ENCODE data around the gene NDUFV2.
"Not testable (repeated sequence)": the region's sequence is repeated elsewhere in the genome, so short reads cannot be mapped to it uniquely, and the experiment has no call there.

Gene NDUFV2

DNA sequence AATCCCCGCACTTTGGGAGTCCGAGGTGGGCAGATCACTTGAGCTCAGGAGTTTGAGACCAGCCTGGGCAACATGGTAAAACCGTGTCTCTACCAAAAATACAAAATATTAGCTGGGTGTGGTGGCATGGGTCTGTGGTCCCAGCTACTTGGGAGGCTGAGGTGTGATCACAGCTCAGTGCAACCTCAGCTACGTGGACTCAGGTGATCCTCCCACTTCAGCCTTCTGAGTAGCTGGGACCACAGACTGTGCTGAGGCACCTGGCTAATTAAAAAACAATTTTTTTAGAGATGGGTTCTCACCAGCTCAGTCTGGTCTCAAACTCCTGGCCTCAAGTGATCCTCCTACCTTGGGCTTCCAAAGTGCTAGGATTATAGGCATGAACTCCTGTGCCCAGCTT, 57.5 kb downstream of the NDUFV2 start:
- no peak for DNase-seq

DNA sequence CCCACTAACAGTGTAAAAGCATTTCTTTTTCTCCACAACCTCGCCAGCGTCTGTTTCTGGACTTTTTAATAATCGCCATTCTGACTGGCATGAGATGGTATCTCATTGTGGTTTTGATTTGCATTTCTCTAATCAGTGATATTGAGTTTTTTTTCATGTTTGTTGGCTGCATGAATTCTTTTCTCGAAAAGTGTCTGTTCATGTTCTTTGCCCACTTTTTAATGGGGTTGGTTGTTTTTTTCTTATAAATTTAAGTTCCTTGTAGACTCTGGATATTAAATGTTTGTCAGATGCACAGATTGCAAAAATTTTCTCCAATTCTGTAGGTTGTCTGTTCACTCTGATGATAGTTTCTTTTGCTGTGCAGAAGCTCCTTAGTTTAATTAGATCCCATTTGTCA, 60.2 kb downstream of the NDUFV2 start:
- DNase-seq = not testable (repeated sequence)

DNA sequence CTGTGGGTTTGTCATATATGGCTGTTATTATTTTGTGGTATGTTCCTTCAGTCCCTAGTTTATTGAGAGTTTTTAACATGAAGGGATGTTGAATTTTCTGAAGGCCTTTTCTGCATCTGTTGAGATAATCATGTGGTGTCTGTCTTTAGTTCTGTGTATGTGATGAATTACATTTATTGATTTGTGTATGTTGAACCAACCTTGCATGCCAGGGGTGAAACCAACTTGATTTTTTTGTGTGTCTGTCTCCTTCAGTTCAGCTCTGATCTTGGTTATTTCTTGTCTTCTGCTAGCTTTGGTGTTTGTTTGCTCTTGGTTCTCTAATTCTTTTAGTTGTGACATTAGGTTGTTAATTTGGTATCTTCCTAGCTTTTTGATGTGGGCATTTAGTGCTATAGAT, 61.6 kb downstream of the NDUFV2 start:
- DNase-seq = not testable (repeated sequence)

DNA sequence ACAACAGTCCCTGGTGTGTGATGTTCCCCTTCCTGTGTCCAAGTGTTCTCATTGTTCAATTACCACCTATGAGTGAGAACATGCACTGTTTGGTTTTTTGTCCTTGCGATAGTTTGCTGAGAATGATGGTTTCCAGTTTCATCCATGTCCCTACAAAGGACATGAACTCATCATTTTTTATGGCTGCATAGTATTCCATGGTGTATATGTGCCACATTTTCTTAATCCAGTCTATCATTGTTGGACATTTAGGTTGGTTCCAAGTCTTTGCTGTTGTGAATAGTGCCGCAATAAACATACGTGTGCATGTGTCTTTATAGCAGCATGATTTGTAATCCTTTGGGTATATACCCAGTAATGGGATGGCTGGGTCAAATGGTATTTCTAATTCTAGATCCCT, 63.4 kb downstream of the NDUFV2 start:
- not testable (repeated sequence) for DNase-seq

DNA sequence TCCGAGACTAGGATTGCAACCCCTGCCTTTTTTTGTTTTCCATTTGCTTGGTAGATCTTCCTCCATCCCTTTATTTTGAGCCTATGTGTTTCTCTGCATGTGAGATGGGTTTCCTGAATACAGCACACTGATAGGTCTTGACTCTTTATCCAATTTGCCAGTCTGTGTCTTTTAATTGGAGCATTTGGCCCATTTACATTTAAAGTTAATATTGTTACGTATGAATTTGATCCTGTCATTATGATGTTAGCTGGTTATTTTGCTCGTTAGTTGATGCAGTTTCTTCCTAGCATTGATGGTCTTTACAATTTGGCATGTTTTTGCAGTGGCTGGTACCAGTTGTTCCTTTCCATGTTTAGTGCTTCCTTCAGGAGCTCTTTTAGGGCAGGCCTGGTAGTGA, 67.0 kb downstream of the NDUFV2 start:
- not testable (repeated sequence) for DNase-seq

DNA sequence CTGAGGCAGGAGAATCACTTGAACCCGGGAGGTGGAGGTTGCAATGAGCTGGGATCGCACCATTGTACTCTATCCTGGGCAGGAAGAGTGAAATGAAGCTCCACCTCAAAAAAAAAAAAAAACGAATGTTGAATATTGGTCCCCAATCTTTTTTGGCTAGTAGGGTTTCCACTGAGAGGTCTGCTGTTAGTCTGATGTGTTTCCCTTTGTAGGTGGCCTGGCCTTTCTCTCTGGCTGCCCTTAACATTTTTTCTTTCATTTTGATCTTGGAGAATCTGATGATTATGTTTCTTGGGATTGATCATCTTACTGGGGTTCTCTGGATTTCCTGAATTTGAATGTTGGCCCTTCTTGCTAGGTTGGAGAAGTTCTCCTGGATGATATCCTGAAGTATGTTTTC, 69.4 kb downstream of the NDUFV2 start:
- not testable (repeated sequence) for DNase-seq

DNA sequence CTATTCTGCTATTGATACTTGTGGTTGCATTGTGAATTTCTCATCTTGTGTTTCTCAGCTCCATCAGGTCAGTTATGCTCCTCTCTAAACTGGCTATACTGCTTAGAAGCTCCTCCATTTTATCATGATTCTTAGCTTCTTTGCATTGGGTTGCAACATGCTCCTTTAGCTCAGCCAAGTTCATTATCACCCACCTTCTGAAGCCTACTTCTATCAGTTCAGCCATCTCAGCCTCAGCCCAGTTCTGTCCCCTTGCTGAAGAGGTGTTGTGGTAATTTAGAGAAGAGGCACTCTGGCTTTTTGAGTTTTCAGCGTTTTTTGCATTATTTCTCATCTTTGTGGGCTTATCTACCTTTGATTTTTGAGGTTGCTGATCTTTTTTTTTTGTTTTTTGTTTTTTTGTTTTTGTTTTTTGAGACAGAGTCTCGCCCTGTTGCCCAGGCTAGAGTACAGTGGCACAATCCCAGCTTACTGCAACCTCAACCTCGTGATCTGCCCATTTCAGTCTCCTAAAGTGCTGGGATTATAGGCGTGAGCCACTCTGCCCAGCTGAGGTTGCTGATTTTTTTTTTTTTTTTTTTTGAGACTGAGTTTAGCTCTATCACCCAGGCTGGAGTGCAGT, 70.1 kb downstream of the NDUFV2 start:
- no peak for DNase-seq

DNA sequence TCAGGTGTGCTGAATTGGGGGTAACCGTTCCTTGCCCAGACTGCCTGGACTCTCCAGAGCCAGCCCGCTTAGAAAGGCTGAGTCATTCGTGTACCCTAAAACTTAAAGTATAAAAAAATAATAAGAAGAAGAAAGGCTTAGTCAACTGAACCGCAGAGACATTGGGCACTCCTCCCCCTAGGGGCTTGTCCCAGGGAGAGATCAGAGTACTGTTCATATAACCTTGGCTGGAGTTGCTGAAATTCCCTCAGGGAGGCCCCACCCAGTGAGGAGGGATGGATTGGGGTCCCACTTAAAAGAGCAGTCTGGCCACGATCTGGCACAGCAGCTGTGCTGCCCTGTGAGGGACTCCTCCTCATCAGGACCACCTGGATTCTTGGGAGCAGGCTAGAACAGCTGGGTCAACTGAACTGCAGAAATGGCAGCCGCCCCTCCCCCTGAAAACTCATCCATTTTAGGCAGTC, 71.3 kb downstream of the NDUFV2 start:
- DNase-seq = no peak

DNA sequence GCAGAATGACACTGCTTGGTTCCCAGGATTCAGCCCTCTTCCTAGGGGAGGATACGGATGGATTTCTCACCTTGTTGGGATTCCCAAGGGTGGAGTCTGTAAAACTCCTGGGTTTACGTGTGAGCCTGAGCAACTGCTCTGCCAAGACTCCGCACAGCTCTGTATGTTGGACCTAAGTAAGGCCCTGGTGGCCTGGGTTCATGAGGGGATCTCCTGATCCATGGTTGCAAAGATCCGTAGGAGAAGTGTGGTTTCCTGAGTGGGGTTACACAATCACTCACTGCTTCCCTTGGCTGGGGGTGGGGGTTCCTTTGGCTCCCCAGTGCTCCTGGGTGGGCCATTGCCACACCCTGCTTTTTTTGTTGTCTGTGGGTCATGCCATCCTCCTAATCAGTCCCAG, 71.8 kb downstream of the NDUFV2 start:
- no peak for DNase-seq

DNA sequence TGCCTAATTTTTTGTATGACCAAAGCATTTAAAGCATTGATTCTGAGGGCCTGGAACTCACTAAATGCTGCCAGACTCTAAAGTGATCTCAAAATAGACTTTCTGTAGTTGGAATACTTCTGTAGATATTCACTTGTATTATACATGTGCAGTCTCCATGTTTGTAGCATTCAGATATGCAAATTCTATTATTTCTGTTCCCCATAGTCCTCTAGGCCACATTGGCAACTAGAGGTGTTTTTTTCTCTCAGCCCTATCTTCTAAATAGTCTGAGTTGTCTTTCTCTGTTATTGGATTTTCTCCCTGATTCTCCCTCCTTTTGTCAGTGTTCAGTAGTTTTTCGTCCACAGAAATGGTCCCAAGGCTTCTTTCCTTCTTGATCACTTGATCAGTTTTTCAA, 72.6 kb downstream of the NDUFV2 start:
- DNase-seq = no peak

DNA sequence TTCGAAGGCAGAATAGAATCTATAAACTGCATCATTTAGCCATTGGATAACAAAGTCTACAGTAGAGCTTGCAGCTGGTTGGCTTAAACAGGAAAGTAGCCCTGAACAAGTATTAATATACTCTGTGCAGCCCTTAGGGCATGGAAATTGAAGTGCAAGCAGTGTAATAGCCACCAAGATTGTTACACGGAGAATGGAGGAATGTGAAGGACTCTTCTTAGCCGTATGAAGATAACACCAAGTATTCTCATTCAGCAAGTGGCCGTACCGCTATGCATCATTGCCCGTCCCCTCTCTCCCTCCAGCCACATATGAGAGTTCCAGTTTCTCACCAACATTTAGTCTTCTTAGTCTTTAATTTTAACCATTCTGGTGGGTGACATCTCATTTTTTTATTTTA, 74.5 kb downstream of the NDUFV2 start:
- no peak for DNase-seq

DNA sequence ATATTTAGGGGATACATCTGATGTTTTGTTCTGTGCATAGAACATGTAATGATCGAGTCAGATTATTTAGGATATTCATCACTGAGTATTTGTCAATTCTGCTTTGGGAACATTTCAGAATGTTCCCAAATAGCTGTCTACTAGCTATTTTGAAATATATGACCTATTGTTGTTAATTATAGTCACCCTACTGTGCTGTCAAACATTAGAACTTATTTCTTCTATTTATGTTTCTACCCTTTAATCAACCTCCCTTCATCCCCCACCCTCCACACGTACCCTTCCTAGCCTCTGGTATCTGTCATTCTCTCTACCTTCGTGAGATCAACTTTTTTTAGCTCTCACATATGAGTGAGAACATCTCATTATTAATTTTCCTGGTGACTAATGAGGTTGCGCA, 75.0 kb downstream of the NDUFV2 start:
- no peak for DNase-seq

DNA sequence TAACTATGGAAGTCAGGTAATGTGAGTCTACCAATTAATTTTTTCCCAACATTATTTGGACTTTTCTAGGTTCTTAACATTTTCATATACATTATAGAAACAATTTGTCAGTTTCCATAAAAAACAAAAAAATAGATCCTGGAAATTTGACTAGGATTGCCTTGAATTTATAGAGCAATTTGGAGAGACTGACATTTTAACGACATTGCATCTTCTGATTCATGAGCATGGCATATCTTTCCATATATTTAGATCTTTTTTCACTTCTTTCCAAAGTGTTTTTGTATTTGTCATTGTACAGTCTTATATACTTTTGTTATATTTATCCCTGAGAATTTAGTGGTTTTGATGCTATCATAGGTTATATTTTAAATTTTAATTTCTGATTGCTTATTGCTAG, 76.1 kb downstream of the NDUFV2 start:
- no peak for DNase-seq

DNA sequence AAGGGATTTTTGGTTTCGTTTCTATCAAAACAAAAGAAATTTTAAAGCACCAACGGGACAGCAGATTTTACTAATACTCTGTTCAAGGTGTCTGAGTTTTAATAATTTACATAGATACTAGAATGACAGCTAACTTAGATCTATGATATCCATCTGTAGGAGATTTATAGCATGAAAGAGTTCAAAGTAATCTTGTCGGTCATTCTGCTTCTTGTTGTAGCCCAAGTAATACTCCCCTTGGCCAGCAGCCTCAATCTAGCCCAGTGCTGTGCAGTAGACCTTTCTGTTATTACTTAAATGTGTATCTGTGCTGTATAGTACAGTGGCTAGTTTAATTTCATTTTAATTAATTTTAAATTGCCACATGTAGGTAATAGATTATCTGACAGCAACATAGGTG, 78.8 kb downstream of the NDUFV2 start:
- DNase-seq = no peak

DNA sequence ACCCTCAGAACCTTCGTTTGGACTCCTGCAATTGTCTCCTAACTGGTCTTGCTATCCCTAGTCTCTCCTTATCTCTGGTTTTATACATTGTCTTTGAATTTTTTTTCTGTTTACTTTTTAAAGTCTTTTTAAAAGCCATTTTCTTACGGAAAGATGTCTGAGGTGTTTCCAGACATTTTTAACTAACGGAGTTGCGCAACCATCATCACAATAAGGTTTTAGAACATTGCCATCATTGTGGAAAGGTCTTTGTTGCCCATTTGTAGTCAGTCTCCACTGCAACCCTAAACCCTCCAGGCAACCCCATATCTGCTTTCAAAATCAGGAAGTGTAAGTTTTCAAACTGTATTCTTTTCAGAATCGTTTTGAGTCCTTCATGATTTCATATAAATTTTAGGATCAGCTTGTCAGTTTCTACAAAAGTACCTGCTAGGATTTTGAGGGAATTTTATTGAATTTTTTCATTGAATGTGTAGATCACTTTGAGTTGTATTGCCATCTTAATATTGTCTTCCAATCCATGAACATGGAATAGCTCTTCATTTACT, 80.4 kb downstream of the NDUFV2 start:
- DNase-seq = no peak

Data from activated gamma-delta T cell treated with Interleukin-2 at 50 U/mL for 16 hours (primary cell).